Measurements from ENCODE around the gene ERAS.
"Not testable (repeated sequence)": the region's sequence is repeated elsewhere in the genome, so short reads cannot be mapped to it uniquely, and the experiment has no call there.

- TF ChIP-seq, protein P1, sequence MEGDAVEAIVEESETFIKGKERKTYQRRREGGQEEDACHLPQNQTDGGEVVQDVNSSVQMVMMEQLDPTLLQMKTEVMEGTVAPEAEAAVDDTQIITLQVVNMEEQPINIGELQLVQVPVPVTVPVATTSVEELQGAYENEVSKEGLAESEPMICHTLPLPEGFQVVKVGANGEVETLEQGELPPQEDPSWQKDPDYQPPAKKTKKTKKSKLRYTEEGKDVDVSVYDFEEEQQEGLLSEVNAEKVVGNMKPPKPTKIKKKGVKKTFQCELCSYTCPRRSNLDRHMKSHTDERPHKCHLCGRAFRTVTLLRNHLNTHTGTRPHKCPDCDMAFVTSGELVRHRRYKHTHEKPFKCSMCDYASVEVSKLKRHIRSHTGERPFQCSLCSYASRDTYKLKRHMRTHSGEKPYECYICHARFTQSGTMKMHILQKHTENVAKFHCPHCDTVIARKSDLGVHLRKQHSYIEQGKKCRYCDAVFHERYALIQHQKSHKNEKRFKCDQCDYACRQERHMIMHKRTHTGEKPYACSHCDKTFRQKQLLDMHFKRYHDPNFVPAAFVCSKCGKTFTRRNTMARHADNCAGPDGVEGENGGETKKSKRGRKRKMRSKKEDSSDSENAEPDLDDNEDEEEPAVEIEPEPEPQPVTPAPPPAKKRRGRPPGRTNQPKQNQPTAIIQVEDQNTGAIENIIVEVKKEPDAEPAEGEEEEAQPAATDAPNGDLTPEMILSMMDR (IDR thresholded peaks at IDR 0.05): not testable (repeated sequence)
- TF ChIP-seq POLR2A (IDR thresholded peaks at IDR 0.05): not testable (repeated sequence)
These were observed 45.7 kb downstream of the ERAS start for GRCh38 chrX:48872017-48872416.
